Vagina (tissue), 2 donors: Measurements from ENCODE around the gene CALCR.

Source experiments
- POLR2AphosphoS5 ChIP-seq, 2 donors: sonication (generic); formaldehyde crosslinking; IDR thresholded peaks; one replicate each; pipeline ENCODE4 v1.9.0; 2017; ENCODE audit warnings: antibody characterized with exemption in 2 of 2, mild to moderate bottlenecking in 2 of 2, low read depth in 1 of 2; ENCODE audit not compliant: insufficient read depth in 1 of 2
- TF ChIP-seq, protein P1 (sequence below), 3 experiments: fragments of 450-650 bp in 2 of 3; fragments of 200-600 bp in 1 of 3; sonication (generic) in 1 of 3; IDR thresholded peaks; one replicate each; pipeline ENCODE4 v1.5.1; 2017 to 2019; ENCODE audit warnings: antibody characterized with exemption in 3 of 3, mild to moderate bottlenecking in 2 of 3, moderate library complexity in 2 of 3

- TF ChIP-seq, protein P1, sequence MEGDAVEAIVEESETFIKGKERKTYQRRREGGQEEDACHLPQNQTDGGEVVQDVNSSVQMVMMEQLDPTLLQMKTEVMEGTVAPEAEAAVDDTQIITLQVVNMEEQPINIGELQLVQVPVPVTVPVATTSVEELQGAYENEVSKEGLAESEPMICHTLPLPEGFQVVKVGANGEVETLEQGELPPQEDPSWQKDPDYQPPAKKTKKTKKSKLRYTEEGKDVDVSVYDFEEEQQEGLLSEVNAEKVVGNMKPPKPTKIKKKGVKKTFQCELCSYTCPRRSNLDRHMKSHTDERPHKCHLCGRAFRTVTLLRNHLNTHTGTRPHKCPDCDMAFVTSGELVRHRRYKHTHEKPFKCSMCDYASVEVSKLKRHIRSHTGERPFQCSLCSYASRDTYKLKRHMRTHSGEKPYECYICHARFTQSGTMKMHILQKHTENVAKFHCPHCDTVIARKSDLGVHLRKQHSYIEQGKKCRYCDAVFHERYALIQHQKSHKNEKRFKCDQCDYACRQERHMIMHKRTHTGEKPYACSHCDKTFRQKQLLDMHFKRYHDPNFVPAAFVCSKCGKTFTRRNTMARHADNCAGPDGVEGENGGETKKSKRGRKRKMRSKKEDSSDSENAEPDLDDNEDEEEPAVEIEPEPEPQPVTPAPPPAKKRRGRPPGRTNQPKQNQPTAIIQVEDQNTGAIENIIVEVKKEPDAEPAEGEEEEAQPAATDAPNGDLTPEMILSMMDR (IDR thresholded peaks at IDR 0.05) = no peak
- TF ChIP-seq POLR2AphosphoS5 (IDR thresholded peaks at IDR 0.05; ENCODE audit: insufficient read depth in 1 of 2, low read depth in 1 of 2) = no peak
Observed at GRCh38 chr7:93382362-93382761, 192.2 kb downstream of the CALCR start.
